ENCODE data around the gene TECPR1.

- TF ChIP-seq CTCF (IDR thresholded peaks at IDR 0.05) (no peak), EZH2phosphoT487 (IDR thresholded peaks at IDR 0.05) (no peak), EZH2 (IDR thresholded peaks at IDR 0.05) (no peak)
Measured at GRCh38 chr7:98234429-98235147, 17.4 kb downstream of the TECPR1 start.

Measured in neural progenitor cell (in vitro differentiated cells).